K562 (cell line): Measurements from ENCODE around the gene TAF10.

Source experiments
- BACH1 ChIP-seq: fragments of 200-800 bp; sonication (Bioruptor generic); IDR thresholded peaks from 2 replicates; pipeline ENCODE4 v1.6.1; 2016; ENCODE audit warnings: missing genetic modification characterization, missing compliant biosample characterization
- CHD2 ChIP-seq: IDR thresholded peaks from 2 replicates; pipeline ENCODE4 v1.6.1; 2011; ENCODE audit warnings: low read depth, low read length
- EP300 ChIP-seq: IDR thresholded peaks from 2 replicates; pipeline ENCODE4 v1.6.1; 2012; ENCODE audit warnings: low read length, improper control_type of control experiment

- TF ChIP-seq BACH1: no peak
- TF ChIP-seq CHD2: no peak
- TF ChIP-seq EP300: no peak
Observed at GRCh38 chr11:6566704-6567370, 45.2 kb downstream of the TAF10 start.
